NCI-H69 (cell line): ENCODE results near the gene REEP5.
A peak's percentile ranks its signal among the peaks of the same experiment; 100 is the strongest.
"Not testable (repeated sequence)": the region's sequence is repeated elsewhere in the genome, so short reads cannot be mapped to it uniquely, and the experiment has no call there.

Experiments
- DNase-seq: peaks from one replicate; lab custom pipeline; 2025; lab: John Stamatoyannopoulos, UW

REEP5 gene

DNA sequence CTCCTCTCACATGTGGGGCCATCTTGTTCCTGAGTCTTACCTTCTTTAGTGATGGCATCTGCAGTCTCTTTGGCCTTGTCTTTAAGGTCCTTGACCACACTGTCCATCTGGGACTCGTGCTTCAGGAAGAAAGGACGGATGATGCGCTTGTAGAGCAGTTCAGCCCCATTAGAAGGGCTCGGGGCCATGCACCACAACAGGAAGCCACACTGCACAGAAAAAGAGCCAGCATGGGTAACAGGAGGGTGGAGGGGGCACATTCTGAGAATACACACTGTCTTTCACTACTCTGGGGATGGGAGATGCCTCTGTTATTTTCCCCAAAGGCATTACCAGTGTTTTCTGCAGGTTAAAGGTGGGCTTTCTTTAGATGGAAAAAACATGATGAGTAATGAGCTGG lies 35.1 kb downstream of the REEP5 start:
- no peak for DNase-seq

DNA sequence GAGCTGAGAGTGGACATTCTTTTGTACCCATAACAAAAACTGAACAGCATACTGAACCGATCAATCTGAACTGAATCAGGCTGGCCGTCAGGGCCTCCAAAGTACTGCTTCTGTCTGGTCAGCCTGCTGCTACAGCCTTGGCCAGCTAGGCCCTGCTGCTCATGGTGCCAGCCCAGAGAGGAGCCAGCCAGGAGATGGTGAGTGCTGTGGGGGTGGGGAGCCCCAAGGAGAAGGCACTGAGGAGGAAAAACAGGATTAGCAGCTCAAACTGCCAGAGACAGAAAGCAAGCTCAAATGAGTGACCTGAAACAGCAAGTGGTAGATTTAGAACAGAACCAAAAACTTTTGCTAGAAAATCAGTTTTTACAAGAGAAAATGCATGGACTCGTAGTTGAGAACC lies 37.0 kb downstream of the REEP5 start:
- DNase-seq = no peak

DNA sequence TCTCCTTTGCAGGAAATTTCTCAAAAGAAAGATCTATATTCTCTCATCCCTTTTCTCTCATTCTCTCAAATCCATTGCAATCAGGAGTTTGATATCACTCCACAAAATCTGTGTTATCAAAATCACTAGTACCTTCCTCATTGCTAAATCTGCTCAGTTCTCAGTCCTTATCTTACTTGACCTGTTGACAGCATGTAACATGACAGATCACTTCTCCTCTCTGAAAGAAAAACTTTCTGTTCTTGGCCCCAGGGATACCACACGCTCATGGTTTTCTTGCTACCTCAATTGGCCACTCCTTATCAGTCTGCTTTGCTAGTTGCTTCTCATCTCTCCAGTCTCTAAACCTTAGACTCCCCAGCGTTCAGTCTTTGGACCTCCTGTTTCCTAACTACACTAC lies 38.8 kb downstream of the REEP5 start:
- no peak for DNase-seq

DNA sequence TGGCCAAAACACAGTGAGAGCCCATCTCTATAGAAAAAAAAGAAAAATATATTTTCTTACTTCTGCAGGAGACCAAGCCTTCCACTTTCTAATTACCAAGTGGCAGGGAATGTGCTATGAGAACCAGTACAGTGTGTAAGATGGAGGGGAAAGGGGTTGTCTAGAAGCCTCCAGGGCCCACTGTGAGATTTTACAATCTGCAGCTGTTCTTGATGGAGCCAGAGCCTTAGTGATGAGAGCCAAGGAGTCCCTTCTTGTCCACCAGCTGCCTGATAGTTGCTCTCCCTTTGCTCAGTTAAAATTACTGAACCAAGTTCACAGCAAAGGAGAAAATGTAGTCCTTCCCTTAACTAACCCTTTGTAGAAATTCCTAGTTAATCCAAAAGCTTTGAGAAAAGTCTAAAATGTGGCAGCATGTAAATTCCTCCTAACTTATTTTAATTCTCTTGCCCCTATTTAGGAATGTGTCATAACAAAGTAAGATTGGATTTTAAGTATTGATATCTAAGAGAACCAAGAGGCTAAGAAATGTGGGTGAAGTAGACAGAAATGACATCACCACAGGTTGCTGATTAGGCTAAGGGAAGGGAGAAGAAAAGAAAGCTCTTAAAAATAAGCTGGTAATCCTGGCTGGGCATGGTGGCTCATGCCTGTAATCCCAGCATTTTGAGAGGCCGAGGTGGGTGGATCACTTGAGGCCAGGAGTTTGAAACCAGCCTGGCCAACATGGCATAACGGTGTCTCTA lies 41.6 kb downstream of the REEP5 start:
- DNase-seq = no peak

DNA sequence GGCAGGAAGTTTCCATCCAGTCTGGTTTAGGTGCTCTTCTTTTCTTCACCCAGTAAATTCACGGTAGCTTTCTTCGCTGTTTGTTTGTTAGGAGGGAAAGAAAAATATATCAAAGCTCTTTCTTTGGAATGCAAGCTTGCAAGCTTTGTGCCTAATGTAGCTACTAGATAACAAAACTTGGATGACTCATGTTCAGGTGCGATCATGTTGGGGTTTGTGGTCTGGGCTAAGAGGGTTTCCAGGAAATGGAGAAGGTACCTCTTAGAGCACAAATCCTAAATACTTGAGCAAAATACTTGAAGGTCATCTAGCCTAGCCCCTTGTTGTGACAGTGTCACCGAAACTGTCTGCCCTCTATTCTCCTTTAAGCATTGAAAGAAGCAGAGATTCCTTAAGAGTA lies 43.3 kb downstream of the REEP5 start:
- DNase-seq = no peak

DNA sequence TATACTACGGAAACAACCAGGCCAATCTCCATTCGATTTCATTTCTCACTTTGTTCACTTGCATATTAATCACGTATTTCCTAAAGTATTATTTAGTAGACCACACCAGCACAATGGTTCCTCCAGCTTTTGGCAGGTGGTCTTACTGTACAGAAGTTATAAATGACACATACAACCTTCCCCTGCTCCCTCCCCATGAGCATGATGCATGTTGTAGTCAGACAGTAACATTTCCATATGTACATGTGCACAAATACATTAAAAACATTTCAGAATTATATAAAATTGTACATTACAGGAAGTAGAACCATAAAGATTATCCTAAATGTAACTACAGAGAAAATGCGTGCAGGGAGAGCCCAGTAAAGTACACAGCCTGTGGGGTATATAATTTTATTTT lies 43.9 kb downstream of the REEP5 start:
- no peak for DNase-seq

DNA sequence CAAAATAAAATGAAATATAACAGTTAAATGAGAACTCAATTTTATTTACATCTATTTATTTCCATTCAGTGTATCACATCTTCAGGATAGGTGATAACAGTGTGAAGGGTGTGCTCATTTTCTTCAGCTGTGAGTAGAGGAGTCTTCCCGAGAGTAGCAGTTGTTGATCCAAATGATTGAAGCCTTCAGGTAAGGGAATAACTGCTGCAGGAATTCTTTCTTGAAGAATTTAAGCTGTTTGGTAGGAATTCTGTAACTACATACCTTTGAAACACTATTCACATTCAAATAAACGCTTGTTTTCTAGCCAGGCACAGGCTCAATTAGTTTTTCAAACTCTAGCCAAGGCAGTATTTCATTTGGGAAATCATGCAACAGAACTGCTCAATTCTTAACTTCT lies 45.7 kb downstream of the REEP5 start:
- no peak for DNase-seq

DNA sequence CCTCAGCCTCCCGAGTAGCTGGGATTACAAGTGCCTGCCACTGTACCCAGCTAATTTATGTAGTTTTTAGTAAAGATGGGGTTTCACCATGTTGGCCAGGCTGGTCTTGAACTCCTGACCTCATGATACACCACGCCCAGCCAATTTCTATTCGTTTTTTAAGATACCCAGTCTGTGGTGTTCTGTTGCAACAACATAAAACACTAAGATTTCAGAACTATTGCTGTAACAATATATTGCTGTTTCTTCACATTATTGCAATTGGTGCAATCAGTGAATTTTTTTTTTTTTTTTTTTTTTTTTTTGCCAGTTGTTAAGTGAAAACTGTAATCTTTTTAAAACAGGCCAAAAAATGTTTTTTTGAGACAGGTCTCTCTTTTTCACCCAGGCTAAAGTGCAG lies 51.1 kb downstream of the REEP5 start:
- DNase-seq = no peak

DNA sequence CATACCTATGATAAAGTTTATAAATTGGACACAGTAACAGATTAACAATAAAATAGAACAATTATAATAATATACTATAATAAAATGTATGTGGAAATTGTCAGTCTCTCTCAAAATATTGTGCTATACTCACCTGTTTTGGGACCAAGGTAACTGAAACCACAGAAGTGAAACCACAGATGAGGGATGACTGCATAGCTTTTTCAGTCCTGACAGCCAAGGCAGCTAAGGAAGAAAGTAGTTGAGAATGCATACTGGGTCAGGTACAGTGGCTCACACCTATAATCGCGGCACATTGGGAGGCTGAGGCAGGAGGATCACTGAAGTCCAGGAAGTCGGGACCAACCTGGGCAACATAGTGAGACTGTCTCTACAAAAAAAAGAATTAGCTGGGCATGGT lies 52.1 kb downstream of the REEP5 start:
- DNase-seq = no peak

DNA sequence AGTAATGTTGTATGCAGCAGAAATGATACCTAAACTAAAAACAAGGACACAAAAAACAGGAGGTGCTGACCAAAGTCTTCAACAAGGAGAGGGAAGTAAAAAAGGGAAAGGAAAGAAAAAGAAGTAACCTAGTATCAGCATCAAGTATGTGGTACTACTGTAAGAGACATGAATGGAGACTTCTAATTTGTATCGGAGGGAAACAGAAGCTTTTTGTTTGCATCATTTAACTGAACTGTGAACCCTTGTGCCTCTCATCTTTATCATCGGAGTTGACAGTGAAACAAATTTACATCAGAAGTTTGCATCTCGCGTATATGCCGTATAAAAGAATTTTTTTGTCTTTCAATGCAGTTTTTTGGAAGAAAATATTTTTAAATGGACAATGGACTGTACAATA lies 54.6 kb downstream of the REEP5 start:
- DNase-seq = no peak

DNA sequence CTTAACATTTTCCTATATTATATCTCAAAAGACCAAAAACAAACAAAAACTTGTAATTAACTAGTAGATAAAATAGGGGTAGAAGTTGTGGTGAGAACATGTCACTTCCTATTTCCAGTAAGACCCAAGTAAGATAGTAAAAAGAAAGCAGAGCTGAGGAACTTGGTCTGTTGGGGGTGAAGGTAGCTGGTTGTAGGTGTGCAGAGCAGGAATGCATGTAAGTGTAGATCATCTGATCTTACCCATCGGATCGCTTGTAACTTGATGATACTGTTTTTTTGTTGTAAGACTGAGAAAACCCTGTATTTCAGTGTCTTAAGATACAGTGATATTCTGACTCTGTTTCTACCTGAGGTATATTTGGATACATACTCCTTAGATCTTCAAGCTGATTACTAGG lies 55.3 kb downstream of the REEP5 start:
- no peak for DNase-seq

DNA sequence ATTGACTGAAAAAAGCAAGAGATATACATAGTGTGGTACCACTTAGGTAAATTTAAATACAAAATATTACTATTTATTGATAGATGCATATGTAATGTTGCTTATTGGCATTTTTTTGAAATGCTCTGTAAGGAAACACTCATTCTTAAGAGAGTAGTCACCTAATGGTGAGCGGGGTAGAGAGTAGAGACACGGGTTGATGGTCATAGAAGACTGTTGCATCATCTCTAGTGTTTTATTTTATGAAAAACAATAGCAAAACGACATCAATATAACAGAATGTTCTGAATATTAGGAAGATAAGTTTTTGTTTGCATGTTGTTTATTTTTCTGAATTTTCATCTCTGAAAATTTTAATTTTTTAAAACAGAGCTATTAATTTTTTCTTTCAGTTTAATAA lies 56.9 kb downstream of the REEP5 start:
- DNase-seq = no peak

DNA sequence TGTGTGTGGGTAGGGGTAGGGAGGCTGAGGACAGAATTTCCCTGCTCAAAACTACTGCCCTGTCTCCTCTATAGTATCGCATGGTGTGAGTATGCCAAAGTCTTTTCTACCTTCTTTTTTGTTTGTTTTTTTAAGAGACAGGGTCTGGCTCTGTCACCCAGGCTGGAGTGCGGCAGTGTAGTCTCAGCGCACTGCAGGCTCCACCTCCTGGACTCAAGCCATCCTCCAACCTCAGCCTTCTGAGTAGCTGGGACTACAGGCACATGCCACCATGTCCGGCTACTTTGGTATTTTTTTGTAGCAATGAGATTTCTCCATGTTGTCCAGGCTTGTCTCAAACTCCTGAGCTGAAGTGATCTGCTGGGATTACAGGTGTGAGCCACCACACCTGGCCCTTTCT lies 58.5 kb downstream of the REEP5 start:
- DNase-seq = no peak

DNA sequence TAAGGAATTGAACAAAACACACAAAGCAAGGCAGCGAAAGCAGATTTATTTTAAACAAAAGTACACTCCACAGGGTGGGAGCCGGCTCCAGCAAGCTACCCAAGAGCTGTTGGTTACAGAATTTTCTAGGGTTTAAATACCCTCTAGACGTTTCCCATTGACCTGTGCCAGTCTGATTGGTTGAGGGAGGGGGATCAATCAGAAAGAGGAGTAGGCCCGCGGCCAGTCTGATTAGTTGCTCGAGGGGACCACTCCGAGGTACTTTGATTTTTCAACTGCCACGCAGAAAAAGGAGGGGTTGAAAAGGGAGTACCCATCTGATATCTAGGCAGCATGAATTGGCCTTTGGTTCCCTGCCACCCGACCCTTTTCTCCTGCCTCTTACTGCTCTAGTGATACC lies 59.9 kb downstream of the REEP5 start:
- peak; percentile 37 for DNase-seq

DNA sequence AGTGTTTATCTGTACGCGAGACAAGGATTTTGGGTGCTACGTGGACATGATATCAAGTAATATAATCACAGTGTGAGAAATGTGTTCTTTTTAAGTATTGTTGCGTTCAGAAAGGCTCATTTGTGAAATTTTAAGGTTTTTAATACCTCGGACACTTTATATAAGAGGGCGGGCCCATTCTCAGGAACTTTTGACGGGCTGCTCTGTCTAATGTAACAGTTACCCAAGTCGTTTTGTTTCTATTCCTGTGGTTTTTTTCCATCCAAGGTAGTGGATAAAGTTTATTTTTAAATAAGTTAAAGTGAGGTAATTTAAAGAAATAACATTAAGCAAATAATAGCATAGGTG lies 60.4 kb downstream of the REEP5 start:
- no peak for DNase-seq

DNA sequence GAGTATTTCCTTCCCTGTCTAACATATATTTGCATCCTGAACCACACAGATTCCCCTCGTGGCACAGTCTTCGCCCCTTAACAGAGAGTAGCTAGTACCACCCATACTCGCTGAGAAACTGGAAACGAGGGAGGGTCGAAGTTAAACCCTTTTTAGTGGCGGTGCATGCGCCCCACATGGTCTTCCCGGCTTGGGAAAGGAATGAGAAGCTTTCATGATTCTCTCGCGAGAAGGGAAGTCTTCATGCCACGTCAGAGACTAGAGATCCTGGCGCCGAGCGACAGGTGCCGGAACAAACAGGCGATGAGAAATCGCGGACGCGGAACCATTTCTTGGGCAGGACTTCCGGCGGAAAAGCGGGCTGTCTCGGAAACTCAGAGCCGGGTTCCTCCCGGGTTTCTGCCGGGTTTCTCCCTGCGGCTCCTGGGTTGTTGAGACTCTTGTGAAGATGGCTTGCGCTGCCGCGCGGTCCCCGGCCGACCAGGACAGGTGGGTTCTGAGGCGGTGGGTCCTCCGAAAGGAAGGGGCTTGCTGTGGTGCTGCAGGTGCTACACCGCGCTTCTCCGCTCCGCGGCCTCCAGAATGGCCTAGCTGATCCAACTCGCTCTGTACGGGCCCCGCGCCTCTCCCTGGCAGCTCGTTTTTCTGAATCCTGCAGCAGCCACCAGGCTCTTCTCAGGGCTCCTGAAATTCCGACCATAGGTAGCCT lies 60.9 kb downstream of the REEP5 start, which contains the start of gene SRP19:
Gene SRP19 (plus strand): TSS at position 359 of the 709 bp plus-strand sequence. CDS start 90 bp downstream, at position 449.
- DNase-seq = peak; percentile 99

DNA sequence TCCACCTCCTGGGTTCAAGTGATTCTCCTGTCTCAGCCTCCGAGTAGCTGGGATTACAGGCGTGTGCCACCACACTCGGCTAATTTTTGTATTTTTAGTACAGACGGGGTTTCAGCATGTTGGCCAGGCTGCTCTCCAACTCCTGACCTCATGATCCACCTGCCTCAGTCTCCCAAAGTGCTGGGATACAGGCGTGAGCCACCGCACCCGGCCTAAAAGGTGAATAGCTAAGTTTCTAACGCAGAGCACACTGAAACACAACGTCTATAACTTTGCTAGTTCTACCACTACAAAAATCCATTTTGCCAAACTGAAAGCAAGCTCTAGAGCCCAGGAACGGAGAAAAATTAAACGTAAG lies 61.5 kb downstream of the REEP5 start:
- not testable (repeated sequence) for DNase-seq

DNA sequence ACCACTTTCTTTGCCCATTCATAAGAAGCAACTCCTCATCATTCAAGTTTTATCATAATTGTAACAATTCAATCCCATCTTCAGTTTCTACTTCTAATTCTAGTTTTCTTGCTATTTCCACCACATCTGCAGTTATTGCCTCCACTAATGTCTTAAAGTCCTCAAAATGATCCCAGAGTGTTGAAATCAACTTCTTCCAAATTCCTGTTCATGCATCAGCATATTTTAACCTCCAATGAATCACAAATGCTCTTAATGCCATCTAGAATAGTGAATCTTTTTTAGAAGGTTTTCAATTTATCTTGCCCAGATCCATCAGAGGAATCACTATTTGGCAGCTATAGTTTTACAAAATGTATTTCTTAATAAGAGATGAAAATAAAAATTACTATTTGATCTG lies 64.2 kb downstream of the REEP5 start:
- no peak for DNase-seq

DNA sequence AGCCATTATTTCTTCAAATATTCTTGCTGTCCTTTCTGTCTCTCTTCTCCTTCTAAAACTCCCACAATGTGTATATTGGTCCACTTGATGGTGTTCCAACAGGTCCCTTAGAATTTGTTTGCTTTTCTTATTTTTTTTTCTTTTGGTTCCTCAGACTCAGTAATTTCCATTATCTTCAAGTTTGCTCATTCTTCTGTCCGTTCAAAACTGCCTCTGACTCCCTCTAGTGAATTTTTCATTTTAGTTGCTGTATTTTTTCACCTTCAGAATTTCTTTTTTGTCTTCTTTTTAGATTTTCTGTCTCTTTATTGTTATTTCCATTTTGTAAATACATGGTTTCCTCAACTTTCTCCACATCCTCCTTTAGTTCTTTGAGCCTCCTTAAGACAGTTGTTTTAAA lies 67.4 kb downstream of the REEP5 start:
- DNase-seq = no peak

DNA sequence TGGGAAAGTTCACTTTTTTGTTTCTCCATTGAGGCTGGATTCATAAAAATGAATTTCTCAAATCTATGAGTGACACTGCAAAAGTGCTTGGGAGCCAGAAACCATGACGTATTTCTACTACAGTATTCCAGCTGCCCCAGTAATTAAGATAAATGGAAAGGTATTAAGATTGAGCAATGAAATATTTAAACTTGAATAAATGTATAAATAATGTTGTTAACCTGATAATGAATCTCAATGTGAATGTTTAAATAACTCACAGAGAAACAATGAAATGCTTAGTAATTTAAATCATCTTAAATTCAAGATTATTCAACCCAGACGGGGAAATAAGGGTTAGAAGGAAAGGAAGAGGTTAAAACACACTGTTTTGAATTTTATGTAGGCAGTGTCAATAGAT lies 72.1 kb downstream of the REEP5 start:
- DNase-seq = no peak

DNA sequence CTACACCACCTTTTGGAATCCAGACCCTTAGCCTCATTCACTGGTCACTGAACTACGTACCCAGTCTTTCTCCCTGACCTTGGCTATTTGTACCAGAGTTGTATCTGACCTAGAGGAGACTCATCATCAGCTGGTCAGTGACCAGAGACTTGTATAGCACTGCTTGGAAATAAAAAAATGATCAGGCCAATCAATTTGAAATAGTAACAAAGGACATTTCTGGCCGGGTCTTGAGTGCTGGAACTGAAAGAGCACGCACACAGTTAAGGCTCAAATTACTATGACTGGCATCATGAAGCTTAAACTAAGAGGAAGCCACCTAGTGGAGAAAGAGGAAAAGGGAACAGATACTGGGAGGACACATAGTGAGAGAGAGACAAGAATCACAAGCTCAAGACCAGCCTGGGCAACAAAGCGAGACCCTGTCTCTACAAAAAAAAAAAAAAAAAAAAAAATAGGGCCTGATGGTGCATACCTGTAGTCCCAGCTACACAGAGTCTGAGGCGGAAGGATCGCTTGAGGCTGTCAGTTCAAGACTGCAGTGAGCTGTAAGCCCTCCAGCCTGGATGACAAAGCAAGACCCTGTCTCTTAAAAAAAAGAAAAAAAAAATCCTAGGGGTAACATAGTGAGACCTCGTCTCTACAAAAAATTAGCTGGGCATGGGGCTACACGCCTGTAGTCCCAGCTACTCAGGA lies 73.8 kb downstream of the REEP5 start:
- peak; percentile 87 for DNase-seq

DNA sequence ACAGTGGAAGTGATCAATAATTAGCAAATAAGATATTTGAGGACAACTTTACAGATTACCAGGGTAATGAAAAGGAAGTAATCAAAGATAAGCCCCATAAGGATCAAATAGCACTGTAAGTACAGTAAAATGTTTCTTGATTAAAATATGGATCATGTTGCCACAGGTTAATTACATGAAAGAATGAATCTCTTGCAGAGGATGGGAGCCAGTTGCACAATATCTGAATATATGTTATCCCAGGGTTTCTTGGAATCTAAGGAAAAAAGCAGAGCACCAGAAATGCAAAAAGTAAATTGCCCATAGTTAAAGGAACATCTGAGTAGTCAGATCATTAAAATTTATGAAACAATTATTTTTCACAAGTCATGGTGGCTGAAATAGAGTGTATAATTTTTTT lies 74.7 kb downstream of the REEP5 start:
- DNase-seq = no peak

DNA sequence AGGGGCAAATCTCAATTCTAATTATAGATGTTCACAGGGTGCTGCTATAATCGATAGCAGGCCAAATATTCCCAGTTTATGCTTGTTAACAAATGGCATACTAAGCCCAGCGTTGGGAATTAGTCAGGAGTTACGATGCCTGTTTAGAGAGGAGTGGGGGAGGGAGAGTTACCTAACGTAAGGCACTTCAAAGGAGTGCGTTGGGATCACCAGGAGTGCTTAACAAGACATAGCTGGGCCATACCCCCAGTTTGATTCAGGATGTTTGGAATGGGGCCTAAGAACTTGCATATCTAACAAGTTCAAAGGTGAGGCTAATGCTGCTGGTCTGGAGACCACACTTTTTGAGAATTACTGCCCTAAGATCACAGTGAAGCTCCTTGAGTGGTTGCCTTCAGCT lies 75.5 kb downstream of the REEP5 start:
- DNase-seq = no peak
